Brain pericyte (primary cell): ENCODE results near the gene NUP98.
A peak's percentile ranks its signal among the peaks of the same experiment; 100 is the strongest.

Experiments used
- DNase-seq: peaks from one replicate; pipeline ENCODE4 v3.0.0-alpha.2; 2012; ENCODE audit warnings: low read depth, low spot score

The NUP98 gene

DNA sequence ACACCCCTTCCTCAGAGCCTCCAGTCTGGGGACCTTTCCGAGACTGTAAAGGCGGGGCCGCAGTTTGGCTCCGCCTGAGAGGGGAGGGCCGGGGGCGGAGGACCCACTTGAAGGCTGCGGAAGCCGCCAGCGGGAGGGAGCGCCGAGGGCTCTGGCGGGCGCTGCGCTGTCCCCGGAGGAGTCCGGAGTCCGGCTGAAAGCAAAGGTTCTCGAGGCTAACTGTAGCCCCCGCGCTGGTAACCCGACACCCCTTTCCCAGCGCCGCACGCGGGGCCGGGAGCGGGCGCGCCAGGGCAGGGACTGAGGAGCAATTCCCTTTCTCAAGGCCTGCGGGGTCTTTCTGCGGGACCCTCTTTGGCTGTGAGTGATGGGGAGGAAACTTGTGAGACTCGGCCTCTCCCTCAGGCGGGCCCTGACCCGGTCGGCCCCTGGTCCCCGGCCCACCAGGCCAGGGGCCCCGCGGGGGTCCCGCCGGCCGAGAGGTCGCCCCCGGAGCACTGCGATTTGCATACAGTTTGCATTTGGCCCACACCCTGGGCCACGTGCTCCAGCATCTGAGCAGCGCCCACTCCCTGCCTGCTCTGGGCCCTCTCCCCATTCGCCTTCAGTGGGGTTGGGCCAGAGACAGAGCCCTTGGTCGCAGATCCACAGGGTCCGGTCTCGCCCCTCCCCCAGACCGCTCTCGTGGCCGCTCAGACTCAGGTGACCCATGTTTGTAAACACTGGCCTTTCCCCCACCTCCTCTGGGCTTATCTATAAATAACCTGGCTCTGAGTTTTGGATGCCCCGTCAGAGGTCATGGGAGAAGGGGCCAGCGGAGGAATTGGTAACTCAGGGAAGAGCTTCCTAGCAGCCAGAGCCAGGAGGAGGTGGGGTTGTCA, 155.0 kb downstream of the NUP98 start:
- DNase-seq = peak; percentile 40

DNA sequence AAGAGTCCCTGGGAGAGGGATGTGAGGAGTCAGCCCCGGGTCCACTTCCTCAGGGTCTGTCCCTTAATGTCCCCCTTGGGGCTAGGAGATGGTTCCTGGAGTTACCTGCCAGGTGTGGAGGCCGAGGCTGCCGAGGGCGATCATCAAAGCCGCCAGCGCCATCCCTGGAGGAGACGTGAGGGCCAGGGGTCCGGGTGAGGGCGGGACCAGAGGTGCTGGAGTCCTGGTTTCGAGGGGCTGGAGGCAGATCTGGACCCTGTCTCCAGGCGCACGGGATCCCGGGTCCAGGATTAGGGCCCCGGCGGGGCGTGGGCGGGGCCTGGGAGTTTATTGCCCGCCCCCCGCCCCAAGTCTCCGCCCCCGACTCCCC, 155.7 kb downstream of the NUP98 start, which contains the start of gene ART5:
TSS of gene ART5 (minus strand) at position 292 of the 370 bp plus-strand sequence. CDS start at position 162, 130 bp downstream.
- DNase-seq = no peak

DNA sequence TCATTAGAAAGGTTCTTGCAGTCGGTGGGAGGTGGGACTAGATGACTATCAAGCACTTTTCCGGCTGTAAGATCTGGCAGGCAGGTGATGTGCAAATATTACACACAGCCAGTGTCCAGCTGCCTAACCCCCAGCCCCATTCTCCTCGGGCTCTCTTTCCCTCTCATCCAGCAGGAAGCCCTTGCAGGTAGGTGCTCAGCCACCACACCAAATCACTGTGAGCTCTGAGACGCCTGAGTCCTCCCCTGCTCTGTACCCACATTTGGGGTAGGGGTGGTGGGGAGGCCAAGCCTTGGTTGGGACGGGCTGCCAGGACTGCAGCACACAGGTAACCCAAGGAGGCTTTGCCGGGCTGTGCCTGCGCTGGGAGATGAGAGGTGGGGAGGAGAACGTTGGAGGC, 156.2 kb downstream of the NUP98 start:
- no peak for DNase-seq

DNA sequence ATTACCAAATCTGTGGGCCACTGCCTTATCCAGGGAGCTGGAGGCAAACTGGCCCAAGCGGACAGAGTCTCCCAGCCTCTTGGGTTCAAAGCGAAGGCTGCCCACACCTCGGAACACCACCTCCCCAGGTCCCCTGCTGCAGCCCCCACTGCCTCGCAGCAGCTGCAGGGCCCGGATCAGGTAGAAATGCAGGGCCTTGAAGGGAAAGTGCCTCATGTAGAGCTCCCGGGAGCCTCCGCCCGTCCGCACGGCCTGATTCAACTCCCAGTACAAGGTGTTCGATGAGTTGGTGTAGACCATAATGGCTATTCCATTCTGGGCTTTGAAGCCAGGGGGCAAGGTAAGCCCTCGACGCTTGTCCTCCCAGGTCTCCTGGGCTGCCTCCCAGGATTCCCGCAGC, 157.5 kb downstream of the NUP98 start:
- DNase-seq = no peak

DNA sequence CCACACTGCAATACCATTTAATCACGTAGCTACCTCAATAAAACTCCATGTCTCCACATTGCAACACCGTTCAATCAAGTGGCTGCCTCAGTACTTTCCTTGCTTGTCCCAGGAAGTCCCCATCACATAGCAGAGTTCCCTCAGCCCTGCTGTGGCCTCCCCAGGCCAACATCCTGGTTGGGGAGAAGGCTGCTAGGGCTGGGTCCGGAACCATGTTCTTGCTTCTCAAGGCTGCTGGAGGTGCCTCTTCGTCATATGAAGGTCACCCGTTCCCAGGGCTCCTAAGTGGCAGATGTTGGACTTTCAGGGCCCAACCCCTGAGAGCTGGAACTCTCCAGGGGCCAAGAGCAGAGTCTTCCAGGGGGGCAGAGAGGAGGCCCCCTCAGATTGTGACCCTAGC, 158.8 kb downstream of the NUP98 start:
- no peak for DNase-seq

DNA sequence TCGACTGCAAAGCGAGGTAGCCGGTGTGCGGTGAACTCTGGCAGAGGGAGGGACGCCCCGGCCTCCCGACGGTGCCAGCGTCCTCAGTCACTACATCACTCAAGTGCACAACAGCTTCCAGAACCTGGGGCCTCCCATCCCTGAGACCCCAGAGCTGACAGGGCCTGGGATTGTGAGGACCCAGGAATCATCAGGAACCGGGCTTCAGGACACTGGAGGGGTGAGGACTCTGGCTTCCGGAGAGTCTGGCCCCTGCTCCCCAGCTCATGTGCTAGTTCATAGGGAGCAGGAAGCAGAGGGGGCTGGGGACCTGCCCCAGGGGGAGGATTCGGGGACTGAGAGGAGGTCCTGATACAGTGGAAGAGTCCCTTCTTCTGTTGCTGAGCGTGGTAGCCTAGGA, 160.2 kb downstream of the NUP98 start:
- DNase-seq = no peak

DNA sequence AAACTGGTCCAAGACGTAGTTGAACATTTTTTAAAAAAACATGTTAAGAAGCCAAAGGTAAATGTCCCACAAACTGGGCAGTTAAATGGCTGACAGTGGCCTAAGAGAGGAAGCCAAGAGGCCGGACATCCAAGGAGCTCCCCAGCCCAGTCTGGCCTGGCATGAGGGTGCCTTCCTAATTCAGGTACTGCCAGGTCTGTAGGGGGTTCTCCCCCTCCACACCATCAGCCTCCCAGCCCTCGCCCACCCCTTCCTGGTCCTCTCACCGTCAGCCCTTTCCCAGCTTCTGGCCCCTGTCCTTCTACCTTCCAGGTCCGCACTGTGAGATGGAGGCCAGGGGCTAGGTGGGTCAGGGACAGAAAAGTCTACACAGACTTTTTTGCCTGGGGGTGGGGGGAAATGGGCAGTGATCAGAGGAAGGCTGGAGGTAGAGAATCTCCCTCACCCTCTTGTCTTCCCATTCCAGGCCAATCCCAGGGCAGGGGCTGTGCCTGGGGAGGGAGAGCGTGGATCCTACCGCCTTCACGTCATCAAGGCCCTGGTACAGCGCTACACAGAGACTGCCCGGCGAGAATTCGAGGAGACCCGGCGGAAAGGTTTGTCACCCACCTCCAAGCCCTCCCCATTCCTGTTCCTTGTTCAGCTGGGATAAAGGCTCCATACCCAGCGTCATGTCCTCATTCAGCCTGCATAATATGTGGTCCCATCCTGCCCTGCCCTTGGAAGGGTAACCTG, 161.5 kb downstream of the NUP98 start:
- no peak for DNase-seq

DNA sequence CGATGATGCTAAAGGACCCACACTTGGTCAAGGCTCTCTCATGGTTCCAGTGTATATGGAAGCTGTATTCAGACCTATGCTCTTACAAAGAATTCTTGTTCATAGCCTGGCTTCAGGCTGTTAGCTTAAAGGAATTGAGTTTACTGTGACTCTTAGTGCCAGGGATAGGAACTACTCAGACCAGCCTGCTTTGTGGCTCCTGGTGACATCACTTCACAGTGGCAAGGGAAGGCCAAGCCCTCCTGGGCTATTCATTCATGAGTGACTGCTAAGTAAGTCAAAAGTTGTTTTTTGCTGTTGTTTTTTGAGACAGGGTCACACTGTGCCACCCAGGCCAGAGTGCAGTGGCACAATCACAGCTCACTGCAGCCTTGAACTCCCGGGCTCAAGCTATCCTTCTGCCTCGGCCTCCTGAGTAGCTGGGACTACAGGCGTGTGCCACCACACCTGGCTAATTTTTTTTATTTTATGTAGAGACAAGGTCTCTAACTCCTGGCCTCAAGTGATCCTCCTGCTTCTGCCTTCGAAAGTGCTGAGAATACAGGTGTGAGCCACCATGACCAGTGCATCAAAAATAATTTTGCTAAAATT, 165.2 kb downstream of the NUP98 start:
- DNase-seq = no peak

DNA sequence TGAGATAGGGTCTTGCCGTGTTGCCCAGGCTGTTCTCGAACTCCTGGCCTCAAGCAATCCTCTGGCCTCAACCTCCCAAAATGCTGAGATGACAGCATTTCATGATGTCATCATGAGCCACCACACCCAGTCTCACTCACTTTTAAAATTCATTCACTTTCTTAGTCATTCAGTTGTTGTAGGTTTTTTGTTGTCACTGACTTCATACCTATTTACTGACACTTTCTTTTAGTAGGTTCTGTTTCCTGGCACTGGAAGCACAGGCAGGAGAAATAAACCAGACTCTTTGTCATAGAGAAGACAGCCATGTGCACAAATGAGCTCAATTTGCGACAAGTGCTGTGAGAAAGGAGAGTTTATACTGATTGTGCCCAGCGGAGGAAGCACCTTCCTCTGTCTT, 166.0 kb downstream of the NUP98 start:
- no peak for DNase-seq

DNA sequence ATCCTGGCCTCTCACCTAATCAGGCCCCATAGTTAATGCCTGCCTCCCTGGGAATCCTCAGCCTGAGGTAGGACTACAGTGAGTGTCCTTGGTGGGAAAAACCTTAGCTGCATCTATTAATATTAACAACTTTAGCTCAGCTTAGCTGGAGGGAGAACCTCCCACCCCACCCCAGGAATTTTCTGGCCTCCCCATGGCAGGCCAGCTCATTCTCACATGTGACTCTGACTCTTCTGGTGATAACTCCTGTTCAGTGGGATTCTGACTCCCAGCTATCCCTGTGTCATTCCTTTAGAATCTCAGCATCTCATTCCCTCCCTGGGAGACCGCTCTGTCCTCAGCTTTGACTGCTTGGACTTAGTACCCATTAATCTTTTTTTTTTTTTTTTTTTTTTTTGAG, 170.1 kb downstream of the NUP98 start:
- no peak for DNase-seq

DNA sequence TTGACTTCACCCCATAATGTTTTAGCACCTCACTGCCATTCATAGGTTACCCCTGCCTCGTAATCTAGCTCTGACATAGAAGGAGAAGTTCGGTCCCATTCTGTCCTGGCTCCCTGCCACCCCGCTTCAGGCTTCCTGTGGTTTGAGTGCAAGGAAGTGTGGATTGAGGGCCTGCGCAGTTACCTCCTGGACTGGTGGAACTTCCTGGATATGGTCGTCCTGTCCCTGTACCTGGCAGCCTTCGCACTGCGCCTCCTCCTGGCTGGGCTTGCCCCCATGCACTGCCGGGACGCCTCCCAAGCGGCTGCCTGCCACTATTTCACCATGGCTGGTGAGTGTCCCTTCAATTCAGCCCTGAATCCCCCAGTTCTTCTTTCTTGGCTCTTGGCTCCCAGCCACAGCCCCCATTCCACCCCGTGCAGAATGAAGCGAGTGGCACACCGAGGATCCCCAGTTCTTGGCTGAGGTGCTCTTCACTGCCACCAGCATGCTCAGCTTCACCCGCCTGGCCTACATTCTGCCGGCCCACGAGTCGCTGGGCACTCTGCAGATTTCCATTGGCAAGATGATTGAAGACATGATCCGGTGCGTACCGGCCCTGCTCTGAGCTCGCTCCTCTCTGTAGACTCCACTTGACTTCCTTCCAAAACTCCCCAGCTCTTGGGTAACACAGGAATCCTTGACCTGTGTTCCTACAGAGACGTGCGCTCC, 170.9 kb downstream of the NUP98 start:
- DNase-seq = no peak
